NCI-H2227 (cell line): ENCODE results near the gene GNB1L.

Experiments used
- DNase-seq: peaks from one replicate; lab custom pipeline; 2025; ENCODE audit not compliant: unreplicated experiment; lab: John Stamatoyannopoulos, UW

Gene GNB1L

DNA sequence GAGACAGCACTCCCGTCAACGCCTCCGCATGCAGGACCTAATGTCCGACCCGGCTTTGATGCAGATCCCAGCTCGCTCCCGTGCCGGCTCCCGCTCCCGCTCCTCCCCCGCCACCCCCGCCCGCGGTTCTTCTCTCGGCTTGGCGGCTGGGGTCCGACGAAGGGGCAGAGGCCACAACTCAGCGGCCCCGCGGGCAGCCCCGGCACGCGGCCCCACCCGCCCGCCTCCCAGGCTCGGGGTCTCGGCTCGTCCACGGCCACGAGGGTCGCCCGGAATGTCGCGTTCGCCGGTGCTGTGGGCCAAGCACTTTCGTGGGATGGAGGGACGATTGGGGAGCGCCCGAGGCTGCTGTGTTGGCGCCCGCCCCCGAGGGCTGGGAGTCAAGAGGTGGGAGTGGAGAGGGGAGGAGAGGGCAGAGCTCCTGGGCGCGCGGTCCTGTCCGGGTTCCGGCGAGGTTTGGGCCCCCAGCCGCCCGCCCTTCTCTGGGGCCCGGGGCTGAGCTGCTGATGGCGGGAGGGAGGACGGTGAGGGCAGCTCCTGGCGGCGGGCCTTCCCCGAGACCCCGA, 99.4 kb downstream of the GNB1L start:
- DNase-seq, result no peak

GRCh38 chr22:19754701-19755144, 100.0 kb downstream of the GNB1L start:
- DNase-seq, result no peak

- no peak for DNase-seq
Observed at GRCh38 chr22:19753996-19754700, 100.5 kb downstream of the GNB1L start.

DNA sequence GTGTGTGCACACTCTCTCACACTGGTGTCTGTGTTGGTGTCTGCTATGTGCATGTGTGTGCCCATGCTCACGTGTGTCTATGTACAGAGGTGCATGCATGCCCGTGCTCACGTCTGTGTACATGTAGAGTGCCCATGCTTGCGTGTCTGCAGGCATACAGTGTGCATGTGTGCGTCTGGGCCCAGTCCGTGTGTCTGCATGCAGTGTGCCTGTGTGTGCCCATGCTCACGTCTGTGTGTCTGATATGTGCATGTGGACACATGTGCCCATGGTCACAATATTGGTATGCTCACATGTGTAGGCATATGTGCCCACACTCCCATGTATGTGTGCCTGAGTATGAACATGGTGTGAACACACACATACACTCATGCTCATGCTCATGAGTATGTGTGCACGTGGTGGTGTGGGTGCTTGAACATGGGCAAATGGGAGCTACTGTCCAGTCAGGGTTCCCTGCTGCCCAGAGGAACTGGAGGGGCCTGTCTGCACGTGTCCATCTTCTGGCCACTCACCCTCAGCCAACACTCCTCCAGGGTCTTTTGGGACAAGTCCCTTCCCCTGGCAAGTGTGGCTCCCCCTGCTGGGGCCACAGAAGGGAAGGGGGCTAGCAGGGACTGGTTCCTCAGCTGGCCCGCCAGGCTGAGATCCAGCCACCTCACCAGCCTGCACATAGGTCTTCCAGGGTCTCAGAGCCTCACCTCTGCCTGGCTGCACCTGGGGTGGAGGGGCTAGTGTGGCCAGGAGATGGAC, 101.4 kb downstream of the GNB1L start:
- no peak for DNase-seq

DNA sequence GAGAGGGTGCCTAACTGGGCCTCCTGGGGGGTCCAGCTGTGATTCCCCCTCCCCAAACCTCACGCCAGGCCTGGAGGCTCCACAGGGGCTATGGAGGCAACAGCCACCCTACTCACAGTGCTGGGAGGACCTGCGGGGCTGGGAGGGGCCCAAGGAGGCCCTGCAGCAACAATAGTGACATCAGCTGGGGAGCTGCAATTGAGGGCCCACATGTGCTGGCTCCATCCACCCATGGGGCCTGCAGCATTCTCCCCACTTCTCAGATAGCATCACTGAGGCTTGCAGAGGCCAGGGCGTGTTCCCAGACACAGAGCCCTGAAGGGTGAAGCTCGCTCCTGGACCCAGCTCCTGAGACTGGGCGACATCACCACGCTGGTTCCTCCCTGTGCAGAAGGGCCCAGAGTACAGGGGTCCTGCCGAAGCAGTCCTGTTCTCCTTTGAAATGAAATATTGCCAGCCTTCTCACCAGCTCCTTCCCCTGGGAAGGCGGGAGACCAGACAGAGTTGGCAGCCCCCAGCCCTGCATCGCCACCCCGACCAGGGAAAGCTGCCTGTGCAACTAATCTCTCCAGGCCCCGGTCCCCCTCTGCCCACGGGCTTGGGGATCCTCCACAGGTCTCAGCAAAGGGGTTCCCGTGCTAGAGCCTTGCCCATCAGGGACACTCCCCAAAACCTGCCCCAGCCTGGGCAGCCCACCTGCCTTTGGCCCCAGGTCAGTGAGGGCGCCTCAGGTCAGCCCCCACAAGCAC, 103.0 kb downstream of the GNB1L start:
- DNase-seq, result no peak

DNA sequence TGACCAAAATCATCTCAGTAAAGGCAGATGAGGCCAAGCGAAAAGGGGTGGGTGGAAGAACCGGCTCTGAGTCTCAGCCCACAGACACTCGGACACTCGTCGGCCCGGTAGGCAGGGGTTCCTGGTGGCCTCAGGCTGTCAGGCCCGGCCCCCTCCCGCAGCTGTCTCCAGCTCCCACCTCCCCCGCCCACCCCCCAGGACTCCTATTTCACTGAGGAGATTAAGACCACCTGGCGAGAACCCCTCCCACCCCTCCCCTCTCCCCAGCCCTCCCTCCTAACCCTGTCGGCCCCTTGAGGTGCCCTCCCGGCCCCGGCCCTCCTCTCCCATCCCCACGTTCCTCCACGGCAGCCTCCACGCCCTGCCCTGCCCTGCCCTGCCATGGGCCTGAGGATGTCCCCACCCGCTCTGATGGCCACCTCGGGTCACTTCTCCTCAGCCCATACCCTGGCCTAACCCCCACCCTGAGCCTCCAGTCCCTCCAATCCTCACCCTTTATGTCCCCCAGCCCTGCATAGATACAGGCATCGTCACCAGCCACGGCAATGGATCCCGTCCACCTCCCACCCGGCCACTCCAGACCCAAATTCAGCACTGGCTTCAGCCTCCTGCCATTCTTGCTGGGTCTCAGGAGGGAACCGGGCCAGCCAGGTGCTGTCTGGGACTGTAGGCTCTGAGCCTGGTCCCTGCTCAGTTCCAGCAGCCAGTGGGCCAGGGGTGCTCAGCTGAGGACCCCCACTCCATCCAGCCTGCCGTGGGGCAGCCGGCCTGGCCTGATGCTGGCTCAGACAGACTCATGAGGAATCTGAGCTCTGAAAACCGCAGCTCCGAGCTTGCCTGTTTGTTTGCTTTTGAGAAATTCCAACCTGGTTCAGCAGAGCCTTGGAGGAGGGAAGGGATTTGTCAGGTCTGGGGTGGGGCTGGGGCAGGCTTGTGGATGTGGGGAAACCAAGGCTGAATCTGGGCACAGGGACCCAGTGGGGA, 103.9 kb downstream of the GNB1L start:
- no peak for DNase-seq

- DNase-seq, result no peak
Observed at GRCh38 chr22:19749876-19750275, 104.8 kb downstream of the GNB1L start.

- DNase-seq, result no peak
Observed at GRCh38 chr22:19748991-19749664, 105.5 kb downstream of the GNB1L start.

DNA sequence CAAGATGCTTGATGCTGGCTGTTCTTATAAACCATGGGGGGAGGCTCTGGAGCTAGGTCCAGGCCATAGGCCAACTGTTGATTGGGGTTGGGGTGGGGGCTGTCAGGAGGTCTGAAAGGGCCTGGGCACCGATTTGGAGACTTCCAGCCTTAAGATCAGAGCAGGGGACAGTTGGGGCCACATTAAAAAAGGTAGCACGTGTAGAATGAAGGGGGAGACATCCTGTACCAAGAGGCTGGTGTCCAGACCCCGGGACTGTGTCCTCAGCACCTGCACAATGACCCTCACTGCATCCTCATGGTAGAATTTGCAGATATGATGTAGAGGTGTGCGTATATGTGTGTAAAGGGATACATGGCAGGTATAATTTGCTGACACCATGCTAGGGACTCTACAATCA, 106.5 kb downstream of the GNB1L start:
- no peak for DNase-seq

DNA sequence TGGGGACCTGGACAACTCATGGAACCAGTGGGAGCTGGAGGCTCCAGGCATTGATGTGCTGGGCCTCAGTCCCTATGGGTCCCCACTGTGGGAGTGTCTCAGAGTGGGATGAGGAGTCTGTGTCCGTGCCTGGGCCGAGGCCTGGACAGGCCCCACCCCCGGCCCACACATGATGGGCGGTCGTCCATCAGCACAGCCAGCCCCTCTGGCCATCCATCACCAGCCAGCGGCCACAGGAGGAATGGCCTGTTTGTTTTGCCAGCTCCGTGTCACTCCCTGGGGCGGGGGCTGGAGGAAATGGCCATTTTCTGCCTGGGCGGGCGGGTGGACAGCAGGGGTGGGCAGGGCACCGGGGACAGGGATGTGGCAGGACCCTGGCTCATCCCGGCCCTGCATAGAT, 107.1 kb downstream of the GNB1L start:
- no peak for DNase-seq

GRCh38 chr22:19746726-19747125, 107.9 kb downstream of the GNB1L start:
- DNase-seq, result no peak

GRCh38 chr22:19745155-19746101, 109.2 kb downstream of the GNB1L start:
- DNase-seq, result no peak

- no peak for DNase-seq
Observed at GRCh38 chr22:19744350-19745006, 110.2 kb downstream of the GNB1L start.

DNA sequence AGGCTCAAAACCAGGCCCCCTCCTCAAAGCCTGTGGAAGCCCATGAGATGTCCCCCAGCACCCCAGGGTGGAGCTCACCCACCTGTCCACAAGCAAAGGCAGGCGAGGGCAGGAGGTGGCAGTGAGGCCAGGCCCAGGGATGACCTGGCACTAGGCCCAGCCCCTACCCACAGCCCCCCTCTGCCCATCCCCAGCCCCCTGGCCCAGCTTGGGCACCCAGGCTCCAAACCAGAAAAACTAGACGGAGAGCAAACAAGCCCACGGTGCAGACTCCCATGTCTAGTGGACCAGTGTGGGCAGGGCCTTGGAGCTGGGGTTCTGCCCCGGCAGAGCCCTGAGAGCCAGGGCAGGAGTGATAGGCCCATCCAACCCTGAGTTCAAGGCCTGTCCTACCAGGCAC, 111.0 kb downstream of the GNB1L start:
- no peak for DNase-seq

GRCh38 chr22:19743081-19743480, 111.6 kb downstream of the GNB1L start:
- no peak for DNase-seq

- DNase-seq, result no peak
Observed at GRCh38 chr22:19742160-19743066, 112.3 kb downstream of the GNB1L start.

- no peak for DNase-seq
Observed at GRCh38 chr22:19741053-19741452, 113.6 kb downstream of the GNB1L start.
